Measurements from ENCODE around the gene OR6X1.

GRCh38 chr11:123725995-123726655 is 28.2 kb downstream of the OR6X1 start:
- no peak for TF ChIP-seq CTCF (IDR thresholded peaks at IDR 0.05; ENCODE audit: low read depth, low read length, poor library complexity, severe bottlenecking)
- no peak for TF ChIP-seq EZH2phosphoT487 (IDR thresholded peaks at IDR 0.05; ENCODE audit: borderline replicate concordance, low read length)
